Measurements from ENCODE around the gene RASA4.
"Not testable (repeated sequence)": the region's sequence is repeated elsewhere in the genome, so short reads cannot be mapped to it uniquely, and the experiment has no call there.

RASA4 gene

DNA sequence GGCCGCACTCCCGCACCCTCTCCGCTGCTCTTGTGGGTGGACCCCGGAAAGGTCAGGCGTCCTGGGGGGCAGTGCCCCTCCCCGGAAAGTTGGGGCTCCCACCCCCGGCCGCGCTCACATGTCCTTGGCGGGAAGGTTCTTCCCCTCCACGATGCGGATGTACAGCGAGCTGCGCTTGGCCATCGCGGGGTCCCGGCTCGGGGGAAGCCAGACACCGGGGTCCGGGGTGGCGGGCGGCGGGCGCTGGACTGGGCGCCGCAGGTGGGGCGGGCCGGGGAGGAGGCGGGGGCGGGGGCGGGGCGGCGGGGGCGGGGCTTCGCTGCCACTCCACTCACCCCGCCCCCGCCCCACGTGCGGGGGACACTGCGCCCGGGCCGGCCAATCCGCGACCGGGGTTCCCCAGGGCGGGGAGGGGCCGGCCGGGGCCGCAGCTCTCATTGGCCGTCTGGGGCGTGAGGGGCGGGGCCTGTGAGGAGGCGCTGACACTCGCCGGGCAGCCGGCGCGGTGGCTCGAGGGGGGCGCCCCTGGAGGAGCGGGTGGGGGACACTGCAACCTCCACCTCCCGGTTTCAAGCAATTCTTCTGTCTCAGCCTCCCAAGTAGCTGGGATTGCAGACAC lies at the start of gene RASA4:
Gene RASA4 (minus strand): TSS at position 250 of the 619 bp plus-strand sequence. CDS start 67 bp downstream, at position 183.
- peak in 1 of 3 donors; percentile 28 for DNase-seq (ENCODE audit: low read depth in 3 of 3, low spot score in 1 of 3)

DNA sequence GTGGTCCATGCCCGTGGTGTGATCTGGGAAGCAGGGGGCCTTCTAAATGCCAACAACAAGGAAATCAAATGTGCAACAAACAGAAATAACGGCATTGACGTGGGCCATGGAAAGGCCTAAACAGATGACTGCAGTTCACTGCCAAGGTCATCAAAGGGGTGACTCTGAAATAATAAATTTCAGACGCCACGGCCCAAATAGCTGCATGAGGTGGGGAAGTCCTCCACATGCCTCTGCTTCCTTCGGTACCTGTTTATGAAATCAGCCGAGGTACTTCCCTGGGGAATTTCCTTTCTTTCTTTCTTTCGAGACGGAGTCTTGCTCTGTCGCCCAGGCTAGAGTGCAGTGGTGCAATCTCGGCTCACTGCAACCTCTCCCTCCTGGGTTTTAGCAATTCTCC lies 48.2 kb upstream of the RASA4 start:
- not testable (repeated sequence) for DNase-seq (ENCODE audit: low read depth in 3 of 3, low spot score in 1 of 3)

DNA sequence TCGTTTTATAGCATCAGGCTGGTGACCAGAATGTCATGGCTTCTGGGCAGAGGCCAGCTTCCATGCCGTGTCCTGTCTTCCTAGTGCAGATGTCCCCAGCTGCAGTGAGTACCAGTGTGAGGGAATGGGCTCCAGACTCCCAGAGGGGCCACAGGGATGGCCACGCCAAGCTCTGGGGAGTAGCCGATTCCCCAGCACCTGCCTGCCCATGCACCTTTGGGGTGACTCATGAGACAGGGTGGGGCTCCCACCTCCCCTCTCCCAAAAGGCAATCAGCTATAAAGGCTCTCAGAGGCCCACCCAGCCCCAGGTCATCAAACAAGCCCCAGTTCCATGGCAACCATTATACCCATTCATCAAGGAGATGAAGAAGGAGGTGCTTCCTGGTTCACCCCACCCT lies 33.4 kb upstream of the RASA4 start, which contains the start of gene SPDYE2B:
Gene SPDYE2B (plus strand): TSS at position 396 of the 400 bp plus-strand sequence. CDS start 2,030 bp downstream, outside the sequence.
- not testable (repeated sequence) for DNase-seq (ENCODE audit: low read depth in 3 of 3, low spot score in 1 of 3)

DNA sequence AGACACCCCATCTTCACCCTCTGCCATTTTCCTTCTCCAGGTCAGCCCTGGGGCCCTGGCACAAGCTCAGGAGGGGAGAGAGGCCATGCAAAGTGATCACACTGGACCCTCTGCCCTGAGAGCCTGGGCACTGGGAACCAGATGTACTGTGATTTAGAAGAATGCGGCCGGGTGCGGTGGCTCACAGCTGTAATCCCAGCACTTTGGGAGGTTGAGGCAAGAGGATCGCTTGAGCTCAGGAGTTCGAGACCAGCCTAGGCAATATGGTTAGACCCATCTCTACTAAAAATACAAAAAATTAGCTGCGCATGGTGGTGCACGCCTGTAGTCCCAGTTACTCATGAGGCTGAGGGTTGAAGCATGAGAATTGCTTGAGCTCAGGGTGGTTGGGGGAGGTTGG lies 31.3 kb upstream of the RASA4 start:
- DNase-seq (ENCODE audit: low read depth in 3 of 3, low spot score in 1 of 3), result not testable (repeated sequence)

DNA sequence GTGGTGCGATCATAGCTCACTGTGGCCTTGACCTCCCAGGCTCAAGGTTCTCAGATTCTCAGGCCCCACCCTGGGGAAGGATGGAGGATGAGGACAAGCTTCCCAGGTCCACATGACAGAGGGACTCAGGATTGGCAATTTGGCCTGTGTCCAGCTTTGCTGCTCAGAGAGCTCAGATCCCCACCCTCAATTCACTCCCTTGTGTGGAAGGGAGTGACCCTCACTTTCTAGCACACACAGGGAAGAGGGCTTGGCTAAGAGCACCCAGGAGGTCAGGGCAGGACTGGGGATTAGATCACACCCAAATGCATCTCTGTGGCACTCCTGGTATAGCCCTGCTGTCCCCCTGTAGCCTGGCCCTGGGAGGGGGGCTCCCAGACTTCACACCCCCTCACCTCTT lies 26.8 kb upstream of the RASA4 start:
- DNase-seq (ENCODE audit: low read depth in 3 of 3, low spot score in 1 of 3), result not testable (repeated sequence)

DNA sequence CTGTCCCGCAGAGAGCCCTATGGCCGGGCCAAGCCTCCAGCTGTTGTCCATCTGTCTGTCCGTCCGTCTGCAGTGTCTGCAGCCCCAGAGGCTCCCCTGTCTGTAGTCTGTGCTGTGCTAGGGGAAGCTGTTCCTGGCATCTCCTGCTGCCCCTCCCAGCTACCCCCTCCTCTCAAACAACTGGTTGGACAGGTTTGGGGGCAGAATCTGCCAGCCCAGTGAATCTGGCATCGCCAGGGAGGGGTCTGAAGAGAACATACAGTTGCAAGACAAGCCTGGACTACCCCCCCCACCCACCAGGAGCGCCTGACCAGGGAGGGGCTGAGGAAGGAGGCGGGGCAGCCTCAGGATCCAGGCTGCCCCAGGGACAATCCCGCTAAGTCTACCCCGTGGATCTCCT lies 26.1 kb upstream of the RASA4 start, which contains the start of gene UPK3BL1:
Gene UPK3BL1 (minus strand): TSS at position 101 of the 400 bp plus-strand sequence. CDS start 50 bp downstream, at position 51.
- not testable (repeated sequence) for DNase-seq (ENCODE audit: low read depth in 3 of 3, low spot score in 1 of 3)

DNA sequence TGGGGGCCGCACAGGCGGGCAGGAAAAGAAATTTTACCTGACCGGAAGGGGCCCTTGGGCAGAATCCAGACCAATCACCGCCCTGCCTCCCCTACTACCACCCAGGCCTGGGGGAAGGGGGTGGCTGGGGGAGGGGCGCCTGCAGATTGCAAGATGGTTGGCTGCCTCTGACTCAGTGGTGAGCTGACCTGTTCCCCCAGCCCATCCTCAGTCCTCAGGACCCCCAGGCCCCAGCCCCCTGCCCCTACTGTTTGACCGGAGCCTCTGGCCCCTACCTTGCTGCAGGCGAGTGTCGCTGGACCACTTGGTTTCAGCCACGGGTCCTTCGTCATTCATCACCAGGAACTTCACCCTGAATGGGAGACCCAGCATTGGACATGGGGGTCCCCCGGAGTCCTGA lies 22.3 kb upstream of the RASA4 start:
- not testable (repeated sequence) for DNase-seq (ENCODE audit: low read depth in 3 of 3, low spot score in 1 of 3)

DNA sequence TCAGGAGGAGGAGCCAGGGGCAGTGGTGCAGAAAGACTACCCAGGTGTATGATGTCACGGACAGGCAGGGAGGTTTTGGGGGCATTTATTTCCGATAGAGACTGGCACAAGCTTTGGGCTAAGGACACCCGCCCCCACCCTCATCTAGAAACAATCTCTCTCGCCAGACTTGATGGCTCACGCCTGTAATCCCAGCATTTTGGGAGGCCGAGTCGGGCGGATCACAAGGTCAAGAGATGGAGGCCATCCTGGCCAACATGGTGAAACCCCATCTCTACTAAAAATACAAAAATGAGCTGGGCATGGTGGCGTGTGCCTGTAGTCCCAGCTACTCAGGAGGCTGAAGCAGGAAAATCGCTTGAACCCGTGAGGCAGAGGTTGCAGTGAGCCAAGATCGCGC lies 20.4 kb upstream of the RASA4 start:
- DNase-seq (ENCODE audit: low read depth in 3 of 3, low spot score in 1 of 3), result not testable (repeated sequence)

DNA sequence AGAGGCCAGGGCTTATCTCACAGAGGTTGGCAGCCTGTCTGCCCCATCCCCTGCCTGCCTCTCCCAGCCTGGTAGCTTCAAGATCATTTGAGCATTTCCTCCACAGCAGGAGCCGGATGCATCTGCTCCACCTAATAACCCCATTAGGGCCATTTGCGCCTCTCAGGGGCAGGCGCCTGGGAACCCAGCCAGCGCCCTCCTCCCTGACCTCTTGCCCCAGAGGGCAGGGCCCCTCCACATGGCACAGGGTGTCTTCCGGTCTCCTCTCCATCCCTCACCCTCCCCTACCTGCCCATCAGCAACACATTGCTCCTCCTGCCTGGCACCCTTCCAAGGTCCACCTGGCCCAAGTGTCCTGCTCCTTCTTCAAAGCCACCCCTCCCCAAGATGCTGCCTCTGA lies 18.8 kb upstream of the RASA4 start:
- not testable (repeated sequence) for DNase-seq (ENCODE audit: low read depth in 3 of 3, low spot score in 1 of 3)

DNA sequence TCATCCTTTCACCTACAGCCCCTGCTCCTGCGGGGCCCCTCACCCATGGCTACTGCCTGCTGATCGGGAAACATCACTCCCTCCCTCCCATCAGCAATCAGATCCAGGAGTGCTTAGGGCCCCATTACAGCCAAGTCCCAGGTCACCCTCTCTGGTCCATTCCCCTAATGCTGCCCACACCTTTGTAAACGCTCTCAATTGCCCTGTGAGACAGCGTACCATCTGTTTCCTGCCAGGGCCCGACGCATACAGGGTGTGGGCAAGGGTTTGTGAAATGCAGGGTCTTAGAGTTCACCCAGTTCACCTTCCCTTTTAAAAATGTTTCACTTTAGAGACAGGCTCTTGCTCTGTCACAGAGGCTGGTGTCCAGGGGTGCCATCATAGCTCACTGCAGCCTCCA lies 17.7 kb upstream of the RASA4 start:
- DNase-seq (ENCODE audit: low read depth in 3 of 3, low spot score in 1 of 3), result not testable (repeated sequence)

DNA sequence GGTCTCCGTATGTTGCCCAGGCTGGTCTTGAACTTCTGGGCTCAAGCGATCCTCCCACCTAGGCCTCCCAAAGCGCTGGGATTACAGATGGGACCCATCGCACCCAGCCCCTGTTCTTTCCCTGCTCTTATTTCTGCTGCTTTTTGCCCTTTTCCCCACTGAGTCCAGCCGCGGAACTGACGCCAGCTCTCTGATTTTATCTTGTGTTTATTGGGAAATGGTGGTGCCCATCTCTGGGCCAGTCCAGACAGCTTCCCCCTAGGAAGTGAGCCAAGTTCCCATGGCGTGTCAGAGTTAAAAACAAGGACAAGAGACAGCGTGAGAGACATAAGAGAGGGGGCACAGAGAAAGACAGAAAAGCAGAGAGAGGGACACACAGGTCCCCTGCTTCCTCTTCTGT lies 14.1 kb upstream of the RASA4 start:
- DNase-seq (ENCODE audit: low read depth in 3 of 3, low spot score in 1 of 3), result not testable (repeated sequence)

DNA sequence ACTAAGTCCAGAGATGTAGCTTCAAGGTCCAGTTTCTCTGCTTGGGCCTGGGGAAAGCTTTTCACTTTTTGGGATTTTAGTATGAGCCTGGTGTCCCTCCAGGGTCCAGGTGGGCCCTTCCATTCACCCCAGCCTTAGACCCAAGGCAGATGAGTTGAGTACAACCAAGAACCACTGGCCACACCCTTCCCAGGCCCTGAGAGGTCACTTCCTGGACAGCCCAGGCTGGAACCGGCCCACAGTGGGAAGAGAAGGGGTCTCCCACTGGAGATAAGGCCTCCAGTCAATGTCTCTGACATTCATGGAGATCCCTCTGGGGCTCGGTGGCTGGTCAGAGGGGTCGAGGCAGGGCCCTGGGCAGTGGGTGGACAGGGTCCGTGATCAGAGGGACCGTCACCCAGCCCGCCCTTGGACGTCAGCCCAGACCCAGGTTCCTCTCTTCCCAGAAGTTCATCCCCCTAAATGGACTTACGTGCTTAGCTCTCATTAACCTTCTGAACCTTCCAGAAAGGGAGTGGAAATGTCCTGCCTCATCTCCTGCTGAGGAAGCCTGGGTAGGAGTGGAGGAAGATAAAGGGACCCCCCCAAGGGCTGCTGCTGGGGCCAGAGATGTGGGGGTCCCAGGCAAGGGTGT lies 10.8 kb upstream of the RASA4 start:
- DNase-seq (ENCODE audit: low read depth in 3 of 3, low spot score in 1 of 3), result not testable (repeated sequence)

DNA sequence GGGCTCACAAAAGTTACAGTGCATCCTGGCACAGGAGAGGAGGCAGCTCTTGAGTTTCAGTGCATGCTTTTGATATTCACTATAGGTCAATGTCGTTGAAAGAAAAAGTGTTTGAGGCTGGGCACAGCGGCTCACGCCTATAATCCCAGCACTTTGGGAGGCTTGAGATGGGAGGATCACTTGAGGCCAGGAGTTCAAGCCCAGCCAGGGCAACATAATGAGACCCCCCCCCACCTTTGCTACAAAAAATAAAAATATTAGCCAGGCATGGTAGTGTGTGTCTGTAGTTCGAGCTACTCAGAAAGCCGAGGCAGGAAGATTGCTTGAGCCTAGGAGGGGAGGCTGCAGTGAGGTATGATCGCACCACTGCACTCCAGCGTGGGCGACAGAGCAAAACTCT lies 1.6 kb upstream of the RASA4 start:
- not testable (repeated sequence) for DNase-seq (ENCODE audit: low read depth in 3 of 3, low spot score in 1 of 3)

DNA sequence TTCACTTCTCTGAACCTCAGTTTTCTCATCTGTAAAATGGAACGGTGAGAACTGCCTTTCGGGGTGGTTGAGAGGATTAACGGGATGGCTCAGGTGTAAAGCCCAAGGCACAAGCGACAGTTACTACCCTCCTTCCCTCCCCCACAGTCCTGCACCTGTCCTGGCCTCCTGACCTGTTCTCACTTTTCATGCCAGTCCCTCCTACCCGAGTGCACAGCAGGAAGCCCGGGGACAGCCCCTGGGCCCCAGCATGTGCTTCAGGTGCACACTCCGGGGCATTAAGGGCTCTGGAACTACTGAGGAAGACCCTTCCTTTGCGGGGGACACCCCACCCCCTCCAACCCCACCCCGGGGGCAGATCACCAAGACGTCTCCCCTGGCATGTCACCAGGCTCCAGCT lies 626 bp downstream of the RASA4 start:
- not testable (repeated sequence) for DNase-seq (ENCODE audit: low read depth in 3 of 3, low spot score in 1 of 3)

DNA sequence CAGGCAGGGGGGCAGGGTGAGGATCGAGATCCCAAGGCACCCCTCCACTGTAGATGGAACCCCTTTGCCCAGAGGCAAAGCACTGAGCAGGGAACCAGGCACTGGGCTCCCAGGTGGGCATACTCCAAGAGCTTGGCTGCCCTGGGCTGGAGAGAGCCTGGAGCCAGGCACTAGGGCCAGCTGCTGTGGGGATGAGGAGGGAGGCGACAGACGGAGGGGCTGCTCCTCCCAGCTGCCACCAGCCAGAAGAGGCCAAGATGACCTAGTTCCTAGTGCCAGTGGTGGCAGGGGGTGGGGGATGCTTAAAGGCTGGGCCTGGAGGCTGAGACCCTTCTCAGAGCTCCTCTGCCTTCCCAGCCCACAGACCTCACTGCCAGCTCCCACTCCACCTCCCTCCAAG lies 1.7 kb downstream of the RASA4 start:
- DNase-seq (ENCODE audit: low read depth in 3 of 3, low spot score in 1 of 3), result not testable (repeated sequence)

DNA sequence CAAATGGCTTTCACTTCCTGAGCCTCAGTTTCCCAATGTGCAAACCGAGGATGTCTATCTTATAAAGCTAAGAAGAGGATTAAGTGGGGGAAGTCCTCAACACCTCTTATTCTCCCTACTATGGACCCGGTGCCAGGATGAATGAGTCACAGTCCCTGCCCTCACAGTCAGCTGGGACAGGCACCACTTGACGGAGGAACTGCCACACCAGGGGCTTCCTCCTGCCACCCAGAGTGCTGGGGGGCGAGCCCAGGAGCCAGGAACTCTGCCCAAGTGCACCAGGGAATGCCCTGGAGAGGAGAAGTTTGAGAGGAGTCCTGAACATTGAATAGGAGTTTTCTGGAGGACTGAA lies 2.2 kb downstream of the RASA4 start:
- not testable (repeated sequence) for DNase-seq (ENCODE audit: low read depth in 3 of 3, low spot score in 1 of 3)

DNA sequence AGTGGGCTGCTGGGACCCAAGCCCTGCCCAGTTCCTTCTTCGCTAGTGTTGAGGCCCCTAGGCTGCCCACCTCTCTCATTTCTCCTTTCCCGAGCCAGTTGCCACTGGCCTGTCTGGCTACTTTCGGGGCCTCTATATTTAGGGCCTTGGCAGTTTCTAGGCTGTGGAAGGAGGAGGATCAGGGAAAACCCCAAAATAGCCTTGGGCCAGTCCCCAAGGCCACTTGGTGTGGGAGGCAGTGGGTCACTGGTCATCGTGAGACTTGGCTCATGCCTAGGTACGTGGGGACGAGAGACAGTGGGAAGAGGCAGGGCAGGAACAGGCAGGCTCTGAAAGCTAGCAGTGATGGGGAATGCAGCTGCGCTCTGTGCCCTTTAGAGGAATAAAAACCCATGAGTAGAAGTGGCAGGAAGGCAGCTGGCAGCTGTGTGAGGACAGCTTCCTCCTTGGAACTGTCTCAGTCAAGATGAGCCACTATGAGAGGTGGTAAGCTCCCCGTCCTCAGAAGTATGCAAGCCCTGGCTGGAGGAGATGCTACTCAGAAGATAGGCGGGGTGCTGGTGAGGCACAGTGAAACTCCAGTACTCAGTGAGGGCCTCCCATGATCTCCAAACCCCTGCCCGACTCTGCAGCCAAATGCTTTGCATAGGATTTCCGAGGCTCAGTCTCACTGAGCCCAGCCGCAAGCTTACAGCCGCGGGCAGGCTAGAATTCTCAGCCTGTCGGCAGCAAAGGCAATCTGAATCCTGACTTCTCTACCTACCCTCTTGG lies 2.8 kb downstream of the RASA4 start:
- DNase-seq (ENCODE audit: low read depth in 3 of 3, low spot score in 1 of 3), result not testable (repeated sequence)

DNA sequence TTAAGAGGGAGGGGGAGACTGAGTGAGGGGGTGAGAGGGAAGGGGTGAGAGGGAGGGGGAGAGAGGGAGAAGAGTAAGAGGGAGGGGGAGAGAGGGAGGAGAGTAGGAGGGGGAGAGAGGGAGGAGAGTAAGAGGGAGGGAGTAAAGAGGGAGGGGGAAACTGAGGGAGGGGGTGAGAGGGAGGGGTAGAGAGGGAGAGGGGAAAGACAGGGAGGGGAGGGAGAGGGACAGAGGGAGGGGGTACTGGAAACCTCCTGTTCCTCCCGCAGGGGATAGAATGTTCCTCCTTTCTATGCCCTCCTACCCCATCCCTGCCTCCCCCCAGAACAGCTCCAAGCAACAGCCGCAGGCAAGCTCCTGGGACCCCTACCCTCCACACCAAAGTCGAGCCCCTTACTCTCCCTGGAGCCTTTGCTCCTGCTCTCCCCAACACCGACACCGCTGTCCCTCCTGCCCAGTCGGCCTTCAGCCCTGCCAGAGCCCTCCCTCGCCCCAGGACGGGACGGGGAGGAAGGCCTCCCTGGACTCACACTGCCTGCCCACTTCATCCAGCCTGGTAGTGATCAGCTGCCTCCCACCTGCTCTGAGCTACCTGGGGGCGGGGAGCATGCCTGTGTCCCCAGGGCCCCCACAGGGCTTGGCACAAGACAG lies 4.8 kb downstream of the RASA4 start:
- DNase-seq (ENCODE audit: low read depth in 3 of 3, low spot score in 1 of 3), result not testable (repeated sequence)

DNA sequence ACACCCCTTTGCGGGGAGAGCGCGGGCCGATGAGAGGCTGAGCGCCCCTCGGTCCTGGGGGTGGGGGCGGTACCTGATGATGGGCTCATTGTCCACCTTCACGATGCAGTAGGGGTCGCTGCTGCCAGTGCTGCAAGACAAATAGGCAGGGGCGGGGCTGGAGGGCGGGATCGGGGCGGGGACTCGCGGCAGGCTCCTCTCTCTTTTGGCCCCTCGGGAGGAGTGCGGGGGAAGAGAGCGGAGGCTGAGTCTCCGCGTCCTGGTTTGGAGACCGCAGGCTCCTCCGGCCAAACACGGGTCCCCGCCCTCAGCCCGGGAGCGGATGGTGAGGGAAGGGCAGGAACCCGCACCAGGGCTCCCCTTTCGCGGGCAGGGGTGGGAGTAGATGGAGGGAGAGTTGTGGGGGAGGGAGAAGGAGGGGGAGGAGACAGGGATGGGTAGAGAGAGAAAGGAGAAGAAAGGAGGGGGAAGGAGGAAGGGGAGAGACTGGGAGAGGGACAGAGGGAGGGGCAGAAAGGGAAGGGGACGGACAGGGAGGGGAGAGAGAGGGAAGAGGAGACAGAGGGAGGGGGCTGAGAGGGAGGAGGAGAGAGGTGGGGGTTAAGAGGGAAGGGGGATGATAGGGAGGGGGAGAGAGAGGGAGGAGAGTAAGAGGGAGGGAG lies 5.4 kb downstream of the RASA4 start:
- DNase-seq (ENCODE audit: low read depth in 3 of 3, low spot score in 1 of 3), result not testable (repeated sequence)

DNA sequence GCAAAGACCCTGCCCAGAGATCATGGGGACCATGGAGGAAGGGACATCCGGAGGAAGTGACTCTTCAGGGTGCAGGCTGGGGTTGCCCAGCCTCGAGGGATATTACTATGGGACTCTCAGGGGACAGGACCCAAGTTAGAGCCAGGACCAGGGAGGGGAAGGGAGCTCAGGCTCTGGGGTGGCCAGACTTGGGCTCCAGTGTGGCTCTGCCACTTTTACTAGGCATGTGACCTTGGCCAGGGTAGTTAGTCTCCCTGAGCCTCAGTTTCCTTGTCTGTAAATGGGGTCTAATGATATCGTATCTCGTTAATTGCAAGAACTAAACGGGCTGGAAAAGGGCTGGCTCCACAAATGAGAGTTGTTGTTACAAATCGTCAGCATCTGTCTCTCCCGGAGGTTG lies 6.1 kb downstream of the RASA4 start:
- not testable (repeated sequence) for DNase-seq (ENCODE audit: low read depth in 3 of 3, low spot score in 1 of 3)

DNA sequence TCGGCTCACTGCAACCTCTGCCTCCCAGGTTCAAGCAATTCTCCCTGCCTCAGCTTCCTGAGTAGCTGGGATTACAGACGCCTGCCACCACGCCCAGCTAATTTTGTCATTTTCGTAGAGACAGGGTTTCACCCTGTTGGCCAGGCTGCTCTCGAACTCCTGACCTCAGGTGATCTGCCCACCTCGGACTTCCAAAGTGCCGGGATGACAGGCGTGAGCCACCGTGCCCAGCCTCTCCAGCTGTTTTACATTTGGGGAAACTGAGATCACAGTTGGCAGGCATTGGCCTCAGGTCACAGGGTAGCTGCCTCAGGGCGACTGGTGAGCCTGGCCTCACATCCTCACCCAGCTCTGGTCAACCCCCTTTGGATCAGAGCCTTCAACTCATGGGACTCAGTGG lies 6.8 kb downstream of the RASA4 start:
- DNase-seq (ENCODE audit: low read depth in 3 of 3, low spot score in 1 of 3), result not testable (repeated sequence)
